Activated CD4-positive, alpha-beta T cell treated with anti-CD3 and anti-CD28 coated beads, Interleukin-2, amount 50 U/mL, for 1 hour (primary cell): Measurements from ENCODE around the gene ARL3.
A peak's percentile ranks its signal among the peaks of the same experiment; 100 is the strongest.
"Not testable (repeated sequence)": the region's sequence is repeated elsewhere in the genome, so short reads cannot be mapped to it uniquely, and the experiment has no call there.

Experiments
- DNase-seq: peaks from one replicate; pipeline ENCODE4 v3.0.0-alpha.2; 2020

Gene ARL3

GRCh38 chr10:102670065-102670670 is 44.0 kb downstream of the ARL3 start:
- DNase-seq = no peak

- DNase-seq = no peak
Observed at GRCh38 chr10:102669206-102670064, 44.8 kb downstream of the ARL3 start.

GRCh38 chr10:102668326-102669107 is 45.7 kb downstream of the ARL3 start:
- no peak for DNase-seq

GRCh38 chr10:102667411-102667810 is 46.8 kb downstream of the ARL3 start:
- DNase-seq = not testable (repeated sequence)

- no peak for DNase-seq
Observed at GRCh38 chr10:102665904-102666509, 48.2 kb downstream of the ARL3 start.

GRCh38 chr10:102661658-102662028 is 52.6 kb downstream of the ARL3 start:
- no peak for DNase-seq

GRCh38 chr10:102660888-102661657 is 53.1 kb downstream of the ARL3 start:
- peak; percentile 53 for DNase-seq

- DNase-seq = no peak
Observed at GRCh38 chr10:102658802-102659201, 55.4 kb downstream of the ARL3 start.

- no peak for DNase-seq
Observed at GRCh38 chr10:102657984-102658724, 56.0 kb downstream of the ARL3 start.

- DNase-seq = no peak
Observed at GRCh38 chr10:102657451-102657850, 56.7 kb downstream of the ARL3 start.

- DNase-seq = no peak
Observed at GRCh38 chr10:102656791-102657371, 57.3 kb downstream of the ARL3 start.

- no peak for DNase-seq
Observed at GRCh38 chr10:102656026-102656425, 58.2 kb downstream of the ARL3 start.

- no peak for DNase-seq
Observed at GRCh38 chr10:102654969-102655368, 59.2 kb downstream of the ARL3 start.

- no peak for DNase-seq
Observed at GRCh38 chr10:102654566-102654965, 59.6 kb downstream of the ARL3 start.

- DNase-seq = no peak
Observed at GRCh38 chr10:102653060-102653459, 61.1 kb downstream of the ARL3 start.

GRCh38 chr10:102652170-102652916 is 61.9 kb downstream of the ARL3 start:
- no peak for DNase-seq

- no peak for DNase-seq
Observed at GRCh38 chr10:102651455-102652169, 62.6 kb downstream of the ARL3 start.

GRCh38 chr10:102650655-102651454 is 63.3 kb downstream of the ARL3 start:
- no peak for DNase-seq
